ENCODE measurements around the gene PARVA. TPM values are rescaled to one million over a fixed set of nuclear protein-coding genes. Genes with fewer than 3 reads are reported as not detected.

PARVA gene
- total RNA-seq, 1 donor from 2014 or later = 53.3 TPM

DNA sequence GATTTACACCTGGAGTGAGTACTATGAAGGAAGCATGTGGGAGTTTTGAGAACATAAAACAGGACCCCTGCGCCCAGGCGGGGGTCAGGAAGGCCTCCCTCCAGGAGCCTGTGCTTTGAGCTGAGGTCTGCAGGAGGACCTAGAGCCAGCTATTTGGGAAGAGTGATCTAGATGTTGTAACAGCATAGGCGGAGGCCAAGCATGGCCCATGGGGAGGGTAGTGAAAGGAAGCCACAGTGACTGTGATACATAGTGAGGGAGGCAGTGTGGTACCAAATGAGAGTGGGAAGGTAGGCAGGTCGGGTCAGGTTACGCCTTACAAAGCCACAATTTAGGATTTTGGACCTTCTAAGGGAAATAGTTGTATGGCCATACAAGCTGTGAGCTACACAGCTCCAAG is 147.5 kb downstream of the PARVA start:
- H3K9me3 Mint-ChIP-seq (ENCODE audit: unreplicated experiment) = no peaks in the 10 kb centered on the region
- peaks cover 3% of the 10 kb centered on the region for H3K27me3 Mint-ChIP-seq (ENCODE audit: unreplicated experiment)
- H3K4me1 Mint-ChIP-seq (ENCODE audit: unreplicated experiment) = no peaks in the 10 kb centered on the region
- no peak for TF ChIP-seq CTCF (IDR thresholded peaks at IDR 0.05; ENCODE audit: unreplicated experiment)
- no peak overlapping the region for H3K4me3 Mint-ChIP-seq (ENCODE audit: unreplicated experiment)
- DNase-seq (ENCODE audit: low spot score) = no peak
- peaks cover 19% of the 10 kb centered on the region for H3K36me3 Mint-ChIP-seq (ENCODE audit: low read depth, unreplicated experiment)
- no peak overlapping the region for H3K27ac Mint-ChIP-seq (ENCODE audit: unreplicated experiment)

- no peaks in the 10 kb centered on the region for H3K4me1 Mint-ChIP-seq (ENCODE audit: unreplicated experiment)
- H3K27me3 Mint-ChIP-seq (ENCODE audit: unreplicated experiment) = peaks cover 3% of the 10 kb centered on the region
- TF ChIP-seq CTCF (IDR thresholded peaks at IDR 0.05; ENCODE audit: unreplicated experiment) = no peak
- H3K27ac Mint-ChIP-seq (ENCODE audit: unreplicated experiment) = no peak overlapping the region
- H3K4me3 Mint-ChIP-seq (ENCODE audit: unreplicated experiment) = no peak overlapping the region
- H3K36me3 Mint-ChIP-seq (ENCODE audit: low read depth, unreplicated experiment) = peaks cover 16% of the 10 kb centered on the region
- H3K9me3 Mint-ChIP-seq (ENCODE audit: unreplicated experiment) = no peaks in the 10 kb centered on the region
- no peak for DNase-seq (ENCODE audit: low spot score)
Observed at GRCh38 chr11:12525466-12526055, 148.2 kb downstream of the PARVA start.

GRCh38 chr11:12526789-12527188 is 149.4 kb downstream of the PARVA start:
- Mint-ChIP-seq H3K27me3 (ENCODE audit: unreplicated experiment) (peaks cover 3% of the 10 kb centered on the region), H3K4me1 (ENCODE audit: unreplicated experiment) (no peaks in the 10 kb centered on the region), H3K27ac (ENCODE audit: unreplicated experiment) (no peak overlapping the region), H3K4me3 (ENCODE audit: unreplicated experiment) (no peak overlapping the region), H3K9me3 (ENCODE audit: unreplicated experiment) (no peaks in the 10 kb centered on the region), H3K36me3 (ENCODE audit: low read depth, unreplicated experiment) (peaks cover 16% of the 10 kb centered on the region)
- DNase-seq (ENCODE audit: low spot score) = no peak
- TF ChIP-seq CTCF (IDR thresholded peaks at IDR 0.05; ENCODE audit: unreplicated experiment) = no peak

DNA sequence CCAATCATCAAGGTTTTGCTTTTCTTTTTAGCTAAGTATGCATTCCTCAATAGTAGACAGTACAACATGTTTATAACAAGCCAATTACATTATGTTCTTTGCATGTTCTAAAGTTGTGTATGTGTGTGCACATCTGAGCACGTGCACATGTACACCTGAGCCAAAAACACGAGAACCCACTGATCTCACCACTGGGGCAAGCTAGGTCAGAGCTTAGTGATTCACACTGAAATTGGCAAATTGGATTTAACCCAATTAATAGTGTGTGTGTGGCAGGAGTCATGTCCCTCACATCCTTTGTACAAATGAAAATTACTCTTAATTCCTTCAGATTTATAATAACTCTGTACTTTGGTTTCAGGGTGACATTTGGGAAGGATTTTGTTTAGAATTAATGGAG is 151.1 kb downstream of the PARVA start:
- no peak for DNase-seq (ENCODE audit: low spot score)
- Mint-ChIP-seq H3K4me3 (ENCODE audit: unreplicated experiment) (no peak overlapping the region), H3K36me3 (ENCODE audit: low read depth, unreplicated experiment) (peaks cover 20% of the 10 kb centered on the region), H3K9me3 (ENCODE audit: unreplicated experiment) (no peaks in the 10 kb centered on the region), H3K27ac (ENCODE audit: unreplicated experiment) (no peak overlapping the region), H3K4me1 (ENCODE audit: unreplicated experiment) (no peaks in the 10 kb centered on the region), H3K27me3 (ENCODE audit: unreplicated experiment) (peaks cover 1% of the 10 kb centered on the region)
- no peak for TF ChIP-seq CTCF (IDR thresholded peaks at IDR 0.05; ENCODE audit: unreplicated experiment)

DNA sequence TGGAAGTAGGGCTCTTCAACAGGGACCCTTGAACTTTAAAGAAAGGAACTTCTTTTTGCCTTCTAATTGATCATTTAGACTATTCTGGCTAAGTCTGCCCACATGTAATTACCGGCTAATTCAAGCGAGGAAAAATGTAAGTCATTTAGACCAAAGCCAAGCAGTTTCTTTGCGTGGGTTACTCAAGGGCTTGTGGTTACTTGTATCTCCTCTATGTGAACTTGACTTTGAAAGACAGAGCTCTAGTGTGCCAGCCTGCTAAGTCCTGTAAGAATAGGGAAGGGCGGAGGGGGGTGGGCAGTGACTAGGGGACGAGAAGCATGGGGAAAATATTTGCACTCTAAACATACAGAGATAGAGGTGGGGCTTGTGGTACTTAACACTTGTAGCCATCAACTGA is 151.7 kb downstream of the PARVA start:
- Mint-ChIP-seq H3K4me1 (ENCODE audit: unreplicated experiment) (no peaks in the 10 kb centered on the region), H3K27ac (ENCODE audit: unreplicated experiment) (no peak overlapping the region), H3K36me3 (ENCODE audit: low read depth, unreplicated experiment) (peaks cover 20% of the 10 kb centered on the region), H3K9me3 (ENCODE audit: unreplicated experiment) (no peaks in the 10 kb centered on the region), H3K4me3 (ENCODE audit: unreplicated experiment) (no peak overlapping the region), H3K27me3 (ENCODE audit: unreplicated experiment) (peaks cover 1% of the 10 kb centered on the region)
- DNase-seq (ENCODE audit: low spot score) = no peak
- no peak for TF ChIP-seq CTCF (IDR thresholded peaks at IDR 0.05; ENCODE audit: unreplicated experiment)

Measured in endothelial cell (in vitro differentiated cells).